Upper lobe of left lung (tissue), 4 donors: ENCODE data around the gene SWI5.

Experiments
- EP300 ChIP-seq, 4 donors: sonication (generic); formaldehyde crosslinking; IDR thresholded peaks; one replicate each; pipeline ENCODE4 v1.5.1; 2017; ENCODE audit warnings: antibody characterized with exemption in 4 of 4, control low read depth in 2 of 4
- POLR2A ChIP-seq, 4 donors: fragments of 450-650 bp; IDR thresholded peaks; one replicate each; pipeline ENCODE4 v1.5.1; 2016 to 2017; ENCODE audit warnings: antibody characterized with exemption in 4 of 4, mild to moderate bottlenecking in 2 of 4
- POLR2AphosphoS5 ChIP-seq, 2 donors: sonication (generic); formaldehyde crosslinking; IDR thresholded peaks; one replicate each; pipeline ENCODE4 v1.5.1; 2017; ENCODE audit warnings: antibody characterized with exemption in 2 of 2
- TF ChIP-seq, protein P1 (sequence below), 6 experiments: fragments of 450-650 bp in 4 of 6; fragments of 200-600 bp in 2 of 6; sonication (generic) in 2 of 6; IDR thresholded peaks; one replicate each; pipeline ENCODE4 v1.5.1; 2016 to 2019; ENCODE audit warnings: antibody characterized with exemption in 6 of 6

DNA sequence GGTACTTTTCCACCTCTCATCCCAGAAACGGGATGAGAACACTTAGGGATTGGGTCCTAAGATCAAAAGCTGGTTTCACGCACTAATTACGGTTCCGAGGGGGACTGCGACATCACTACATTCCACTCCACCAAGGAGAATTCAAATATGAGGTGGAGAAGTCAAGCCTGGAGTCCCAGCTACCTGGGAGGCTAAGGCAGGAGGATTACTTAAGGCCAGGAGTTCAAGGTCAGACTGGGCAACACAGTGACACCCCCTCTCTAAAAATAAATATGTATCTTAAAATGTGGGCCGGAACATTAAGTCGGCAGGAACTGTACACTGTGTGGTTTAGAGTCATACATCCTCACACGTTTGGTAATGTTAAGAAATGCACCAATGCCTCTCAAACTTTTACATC, 1.8 kb upstream of the SWI5 start:
- TF ChIP-seq, protein P1, sequence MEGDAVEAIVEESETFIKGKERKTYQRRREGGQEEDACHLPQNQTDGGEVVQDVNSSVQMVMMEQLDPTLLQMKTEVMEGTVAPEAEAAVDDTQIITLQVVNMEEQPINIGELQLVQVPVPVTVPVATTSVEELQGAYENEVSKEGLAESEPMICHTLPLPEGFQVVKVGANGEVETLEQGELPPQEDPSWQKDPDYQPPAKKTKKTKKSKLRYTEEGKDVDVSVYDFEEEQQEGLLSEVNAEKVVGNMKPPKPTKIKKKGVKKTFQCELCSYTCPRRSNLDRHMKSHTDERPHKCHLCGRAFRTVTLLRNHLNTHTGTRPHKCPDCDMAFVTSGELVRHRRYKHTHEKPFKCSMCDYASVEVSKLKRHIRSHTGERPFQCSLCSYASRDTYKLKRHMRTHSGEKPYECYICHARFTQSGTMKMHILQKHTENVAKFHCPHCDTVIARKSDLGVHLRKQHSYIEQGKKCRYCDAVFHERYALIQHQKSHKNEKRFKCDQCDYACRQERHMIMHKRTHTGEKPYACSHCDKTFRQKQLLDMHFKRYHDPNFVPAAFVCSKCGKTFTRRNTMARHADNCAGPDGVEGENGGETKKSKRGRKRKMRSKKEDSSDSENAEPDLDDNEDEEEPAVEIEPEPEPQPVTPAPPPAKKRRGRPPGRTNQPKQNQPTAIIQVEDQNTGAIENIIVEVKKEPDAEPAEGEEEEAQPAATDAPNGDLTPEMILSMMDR (IDR thresholded peaks at IDR 0.05) = no peak
- TF ChIP-seq POLR2A (IDR thresholded peaks at IDR 0.05) (no peak), EP300 (IDR thresholded peaks at IDR 0.05) (no peak), POLR2AphosphoS5 (IDR thresholded peaks at IDR 0.05) (no peak)
